GM12874 (cell line): ENCODE measurements around the gene PTDSS2.

Source experiments
- CTCF ChIP-seq: IDR thresholded peaks from 2 replicates; pipeline ENCODE4 v1.5.1; 2011; ENCODE audit warnings: low read depth, mild to moderate bottlenecking, control low read depth, low read length, moderate library complexity; ENCODE audit not compliant: insufficient read depth

Gene PTDSS2

GRCh38 chr11:418343-419247 is 31.5 kb upstream of the PTDSS2 start:
- TF ChIP-seq CTCF = no peak

GRCh38 chr11:419248-420005 is 30.7 kb upstream of the PTDSS2 start:
- no peak for TF ChIP-seq CTCF

GRCh38 chr11:420054-420910 is 29.8 kb upstream of the PTDSS2 start:
- no peak for TF ChIP-seq CTCF

- no peak for TF ChIP-seq CTCF
Observed at GRCh38 chr11:420911-421321, 29.2 kb upstream of the PTDSS2 start.

- TF ChIP-seq CTCF = no peak
Observed at GRCh38 chr11:422249-422656, 27.8 kb upstream of the PTDSS2 start.

- no peak for TF ChIP-seq CTCF
Observed at GRCh38 chr11:424232-424631, 25.8 kb upstream of the PTDSS2 start.

- TF ChIP-seq CTCF = no peak
Observed at GRCh38 chr11:425301-425700, 24.8 kb upstream of the PTDSS2 start.
